Muscle layer of duodenum (tissue), 2 donors: Measurements from ENCODE around the gene ADSS1.

Source experiments
- H3K27ac ChIP-seq: one replicate; pipeline ENCODE4 v1.7.0; 2013; ENCODE audit warnings: mild to moderate bottlenecking, low read length
- H3K27me3 ChIP-seq: one replicate; pipeline ENCODE4 v1.7.0; 2013; ENCODE audit warnings: low read depth, mild to moderate bottlenecking, control low read depth, low read length
- H3K36me3 ChIP-seq, 2 donors: one replicate each; pipeline ENCODE4 v1.7.0; 2013; ENCODE audit warnings: low read length in 2 of 2, control low read depth in 1 of 2, mild to moderate bottlenecking in 1 of 2; ENCODE audit not compliant: insufficient read depth in 2 of 2, control insufficient read depth in 1 of 2
- H3K4me1 ChIP-seq, 2 donors: one replicate each; pipeline ENCODE4 v1.7.0; 2013; ENCODE audit warnings: low read length in 2 of 2, mild to moderate bottlenecking in 2 of 2, control low read depth in 1 of 2, moderate library complexity in 1 of 2; ENCODE audit not compliant: insufficient read depth in 2 of 2, control insufficient read depth in 1 of 2
- H3K4me3 ChIP-seq, 2 donors: one replicate each; pipeline ENCODE4 v1.7.0; 2013; ENCODE audit warnings: low read length in 2 of 2, low read depth in 1 of 2, mild to moderate bottlenecking in 1 of 2
- H3K9me3 ChIP-seq, 2 donors: one replicate each; pipeline ENCODE4 v1.7.0; 2013; ENCODE audit warnings: low read length in 2 of 2, control low read depth in 1 of 2, mild to moderate bottlenecking in 1 of 2; ENCODE audit not compliant: control insufficient read depth in 1 of 2
- donor health status: healthy.

ADSS1 gene

GRCh38 chr14:104723651-104724406 is at the start of gene ADSS1:
Gene ADSS1, plus strand, starts transcription at chr14:104724229. Its CDS starts 42 bp downstream, at chr14:104724271.
- H3K4me3 ChIP-seq = peak within 1 kb of the TSS; percentile 60 to 79
- H3K4me1 ChIP-seq = peaks cover 0 to 34% of the 10 kb centered on the region in 2 donors
- H3K27ac ChIP-seq = no peak within 1 kb of the TSS
- peaks cover 0 to 9% of the 10 kb centered on the region in 2 donors for H3K36me3 ChIP-seq
- no peaks in the 10 kb centered on the region for H3K9me3 ChIP-seq
- H3K27me3 ChIP-seq = no peaks in the 10 kb centered on the region

- no peaks in the 10 kb centered on the region for H3K9me3 ChIP-seq
- H3K27me3 ChIP-seq = no peaks in the 10 kb centered on the region
- no peaks in the 10 kb centered on the region for H3K36me3 ChIP-seq
- H3K4me3 ChIP-seq = no peak overlapping the region
- peaks cover 8 to 25% of the 10 kb centered on the region in 2 donors for H3K4me1 ChIP-seq
- no peak overlapping the region for H3K27ac ChIP-seq
Observed at GRCh38 chr14:104675447-104675846, 48.6 kb upstream of the ADSS1 start.

GRCh38 chr14:104676130-104676693 is 47.8 kb upstream of the ADSS1 start:
- H3K4me3 ChIP-seq = no peak overlapping the region
- H3K27ac ChIP-seq = no peak overlapping the region
- peaks cover 12 to 32% of the 10 kb centered on the region in 2 donors for H3K4me1 ChIP-seq
- no peaks in the 10 kb centered on the region for H3K36me3 ChIP-seq
- no peaks in the 10 kb centered on the region for H3K27me3 ChIP-seq
- H3K9me3 ChIP-seq = no peaks in the 10 kb centered on the region

- Histone ChIP-seq H3K4me3 (peak overlapping the region; percentile 50 to 64), H3K36me3 (no peaks in the 10 kb centered on the region), H3K27me3 (no peaks in the 10 kb centered on the region), H3K9me3 (no peaks in the 10 kb centered on the region), H3K27ac (no peak overlapping the region), H3K4me1 (peaks cover 19 to 39% of the 10 kb centered on the region in 2 donors)
Observed at GRCh38 chr14:104676694-104677511, 47.1 kb upstream of the ADSS1 start.

- Histone ChIP-seq H3K4me1 (peaks cover 25 to 48% of the 10 kb centered on the region in 2 donors), H3K27me3 (no peaks in the 10 kb centered on the region), H3K36me3 (no peaks in the 10 kb centered on the region), H3K4me3 (peak overlapping the region; percentile 50 to 64), H3K27ac (peak overlapping the region; percentile 69), H3K9me3 (no peaks in the 10 kb centered on the region)
Observed at GRCh38 chr14:104677512-104678332, 46.3 kb upstream of the ADSS1 start.

- no peaks in the 10 kb centered on the region for H3K27me3 ChIP-seq
- H3K27ac ChIP-seq = peak overlapping the region; percentile 69
- H3K9me3 ChIP-seq = no peaks in the 10 kb centered on the region
- H3K4me3 ChIP-seq = peak overlapping the region; percentile 50 to 64
- no peaks in the 10 kb centered on the region for H3K36me3 ChIP-seq
- H3K4me1 ChIP-seq = peaks cover 27 to 48% of the 10 kb centered on the region in 2 donors
Observed at GRCh38 chr14:104678346-104678745, 45.7 kb upstream of the ADSS1 start.

GRCh38 chr14:104678901-104679705 is 44.9 kb upstream of the ADSS1 start:
- Histone ChIP-seq H3K27me3 (no peaks in the 10 kb centered on the region), H3K27ac (no peak overlapping the region), H3K4me1 (peaks cover 27 to 48% of the 10 kb centered on the region in 2 donors), H3K4me3 (peak overlapping the region in 1 of 2 donors; percentile 64), H3K9me3 (no peaks in the 10 kb centered on the region), H3K36me3 (no peaks in the 10 kb centered on the region)

- Histone ChIP-seq H3K36me3 (no peaks in the 10 kb centered on the region), H3K9me3 (no peaks in the 10 kb centered on the region), H3K4me3 (no peak overlapping the region), H3K4me1 (peaks cover 27 to 48% of the 10 kb centered on the region in 2 donors), H3K27ac (peak overlapping the region; percentile 67), H3K27me3 (no peaks in the 10 kb centered on the region)
Observed at GRCh38 chr14:104680056-104680805, 43.8 kb upstream of the ADSS1 start.

GRCh38 chr14:104680806-104681688 is 43.0 kb upstream of the ADSS1 start:
- H3K27me3 ChIP-seq = no peaks in the 10 kb centered on the region
- no peaks in the 10 kb centered on the region for H3K36me3 ChIP-seq
- no peaks in the 10 kb centered on the region for H3K9me3 ChIP-seq
- peak overlapping the region; percentile 82 for H3K27ac ChIP-seq
- H3K4me3 ChIP-seq = peak overlapping the region; percentile 25 to 33
- peaks cover 27 to 48% of the 10 kb centered on the region in 2 donors for H3K4me1 ChIP-seq
